ENCODE measurements around the gene PCNA.
A peak's percentile ranks its signal among the peaks of the same experiment; 100 is the strongest.

DNA sequence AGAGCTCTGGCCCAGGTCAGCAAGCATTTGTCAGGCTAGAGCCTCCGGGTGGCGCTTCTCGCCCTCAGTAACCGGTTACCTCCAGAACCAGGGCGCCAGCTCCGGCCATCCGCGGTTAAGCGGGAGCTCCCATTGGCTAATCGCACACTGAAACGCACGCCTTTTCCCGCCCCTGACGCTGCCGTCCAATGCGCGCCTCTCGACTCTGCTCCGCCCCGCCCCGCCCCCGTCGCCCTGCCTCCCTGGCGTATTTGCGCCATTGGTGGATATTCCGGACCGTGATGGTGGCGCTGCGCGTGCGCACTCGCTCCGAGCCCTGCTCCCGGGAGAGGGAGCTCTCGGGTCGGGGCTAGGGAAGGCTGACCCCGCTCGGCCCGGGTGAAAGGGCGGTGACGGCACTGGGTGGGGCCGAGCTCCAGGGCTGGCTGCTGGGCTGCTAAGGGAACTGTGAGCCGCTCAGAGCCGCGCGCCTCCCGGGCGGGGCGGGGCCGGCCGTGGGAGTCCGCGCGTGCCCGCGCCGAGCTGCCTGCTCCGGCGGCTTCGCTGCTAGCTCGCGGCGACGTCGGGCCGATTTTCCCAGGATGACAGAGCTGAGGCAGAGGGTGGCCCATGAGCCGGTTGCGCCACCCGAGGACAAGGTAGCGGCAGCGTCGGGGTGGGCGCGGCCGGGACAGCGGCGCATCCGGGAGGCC, 6.9 kb upstream of the PCNA start, which contains the start of gene CDS2:
- peak; percentile 61 for TF ChIP-seq CTCF (IDR thresholded peaks at IDR 0.05; ENCODE audit: low read length)
- TF ChIP-seq EZH2 (IDR thresholded peaks at IDR 0.05; ENCODE audit: borderline replicate concordance, low read length), result no peak

Measured in OCI-LY1 (cell line).